GM12878 (cell line): ENCODE results near the gene KMT2E. TPM values are rescaled to one million over a fixed set of nuclear protein-coding genes. Genes with fewer than 3 reads are reported as not detected.

Source experiments
- CEBPB ChIP-seq, 2 experiments: fragments of 150-350 bp in 1 of 2; IDR thresholded peaks; 2 replicates each; pipeline ENCODE4 v1.6.1; 2012 to 2014; ENCODE audit warnings: low read depth in 2 of 2, low read length in 2 of 2, borderline replicate concordance in 1 of 2, inconsistent platforms in 1 of 2
- FOS ChIP-seq: IDR thresholded peaks from 3 replicates; pipeline ENCODE4 v1.6.1; 2011; ENCODE audit warnings: borderline replicate concordance; ENCODE audit not compliant: insufficient read length; ENCODE audit errors: extremely low read depth
- FOXK2 ChIP-seq: fragments of 450-650 bp; IDR thresholded peaks from 2 replicates; pipeline ENCODE4 v1.6.1; 2017; ENCODE audit warnings: mild to moderate bottlenecking, moderate library complexity
- FOXM1 ChIP-seq: IDR thresholded peaks from 2 replicates; pipeline ENCODE4 v1.6.1; 2012; ENCODE audit warnings: low read depth, mild to moderate bottlenecking, inconsistent platforms, low read length, moderate library complexity
- IRF4 ChIP-seq: IDR thresholded peaks from 2 replicates; pipeline ENCODE4 v1.6.1; 2011; ENCODE audit warnings: low read depth, low read length
- NR2C2 ChIP-seq: IDR thresholded peaks from 2 replicates; pipeline ENCODE4 v1.6.1; 2011; ENCODE audit warnings: borderline replicate concordance, low read depth; ENCODE audit not compliant: control insufficient read depth, insufficient read length
- RFX5 ChIP-seq: IDR thresholded peaks from 2 replicates; pipeline ENCODE4 v1.6.1; 2011; ENCODE audit warnings: low read depth, low read length, improper control_type of control experiment
- SUPT20H ChIP-seq: IDR thresholded peaks from 2 replicates; pipeline ENCODE4 v1.6.1; 2011; ENCODE audit warnings: low read depth, mild to moderate bottlenecking, low read length, moderate library complexity, borderline replicate concordance; ENCODE audit not compliant: control insufficient read depth
- TCF12 ChIP-seq: IDR thresholded peaks from 2 replicates; pipeline ENCODE4 v1.6.1; 2011; ENCODE audit warnings: low read depth, mild to moderate bottlenecking, low read length
- WRNIP1 ChIP-seq: IDR thresholded peaks from 2 replicates; pipeline ENCODE4 v1.6.1; 2011; ENCODE audit warnings: low read depth, low read length, improper control_type of control experiment, borderline replicate concordance
- ZBED1 ChIP-seq: IDR thresholded peaks from 2 replicates; pipeline ENCODE4 v1.6.1; 2016; ENCODE audit warnings: borderline replicate concordance
- polyA plus RNA-seq, 11 experiments: library from polyadenylated mRNA; depleted of rRNA in 4 of 11; unstranded in 6 of 11; stranded (reverse) in 5 of 11; fragments of >200 nt; fragmentation: Nextera tagmentation in 4 of 11; fragmentation: Illumina TruSeq in 1 of 11; extraction: Ambion mirVana in 4 of 11; extraction: Trizol in 1 of 11; gene quantifications; 1 replicate in 1 of 11; 2 replicates in 10 of 11; pipeline versions ENCODE4 v1.2.1 to v1.2.3, GENCODE V29; 2011 to 2016; ENCODE audit warnings: inconsistent platforms in 2 of 11, missing spikeins in 2 of 11, low read depth in 1 of 11
- total RNA-seq, 4 experiments: library from RNA; depleted of rRNA in 3 of 4; stranded (reverse); fragments of >200 nt in 3 of 4; fragmentation: Illumina TruSeq in 1 of 4; extraction: Trizol in 1 of 4; gene quantifications; 2 replicates each; pipeline versions ENCODE4 v1.2.1 to v1.2.3, GENCODE V29; 2013 to 2021
- TF ChIP-seq, protein P1 (sequence below): fragments of 450-650 bp; IDR thresholded peaks from 2 replicates; pipeline ENCODE4 v1.6.1; 2018; ENCODE audit warnings: mild to moderate bottlenecking, low read depth, moderate library complexity; ENCODE audit not compliant: partially characterized antibody
- TF ChIP-seq, protein P2 (sequence below): IDR thresholded peaks from 2 replicates; pipeline ENCODE4 v1.6.1; 2012; ENCODE audit warnings: low read depth, low read length, improper control_type of control experiment
- TF ChIP-seq, protein P3 (sequence below): fragments of 450-650 bp; IDR thresholded peaks from 2 replicates; pipeline ENCODE4 v1.6.1; 2017; ENCODE audit warnings: antibody characterized with exemption, mild to moderate bottlenecking, moderate library complexity

The KMT2E gene
- total and polyA plus RNA-seq, 10 of the 15 experiments (the other 5 are each of a cell fraction or from before 2014, with no cell fraction given) = 13.2 to 68.1 (median 34.1) TPM

DNA sequence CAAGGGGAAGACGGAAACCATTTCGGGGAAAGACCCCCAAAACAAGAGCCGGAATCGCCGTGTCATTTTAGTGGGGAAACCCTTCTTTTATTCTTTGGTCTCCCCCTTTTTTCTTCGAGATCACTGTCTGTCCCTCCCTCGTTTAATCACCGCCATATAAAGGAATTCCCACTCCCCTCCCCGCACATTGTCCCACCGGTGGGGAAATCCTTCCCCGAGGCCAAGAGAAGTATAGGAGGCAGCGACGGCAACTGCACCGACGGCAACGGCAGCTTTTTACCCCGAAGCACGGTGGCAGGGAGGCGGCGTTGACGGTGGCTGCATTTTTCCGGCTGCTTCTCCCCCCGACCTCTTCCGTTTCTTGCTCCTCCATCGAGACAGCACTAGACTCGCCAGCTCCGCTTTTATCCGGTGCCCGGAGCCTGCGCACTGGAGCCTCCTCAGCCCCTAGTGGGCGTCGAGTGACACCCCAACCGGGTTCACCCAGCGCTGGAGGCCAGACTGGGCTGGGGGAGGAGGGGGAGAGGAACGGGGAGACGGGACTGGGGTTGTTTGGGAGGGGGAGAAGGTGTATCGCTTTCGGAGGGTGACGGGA lies 687 bp upstream of the KMT2E start (continued):
- TF ChIP-seq, protein P1, sequence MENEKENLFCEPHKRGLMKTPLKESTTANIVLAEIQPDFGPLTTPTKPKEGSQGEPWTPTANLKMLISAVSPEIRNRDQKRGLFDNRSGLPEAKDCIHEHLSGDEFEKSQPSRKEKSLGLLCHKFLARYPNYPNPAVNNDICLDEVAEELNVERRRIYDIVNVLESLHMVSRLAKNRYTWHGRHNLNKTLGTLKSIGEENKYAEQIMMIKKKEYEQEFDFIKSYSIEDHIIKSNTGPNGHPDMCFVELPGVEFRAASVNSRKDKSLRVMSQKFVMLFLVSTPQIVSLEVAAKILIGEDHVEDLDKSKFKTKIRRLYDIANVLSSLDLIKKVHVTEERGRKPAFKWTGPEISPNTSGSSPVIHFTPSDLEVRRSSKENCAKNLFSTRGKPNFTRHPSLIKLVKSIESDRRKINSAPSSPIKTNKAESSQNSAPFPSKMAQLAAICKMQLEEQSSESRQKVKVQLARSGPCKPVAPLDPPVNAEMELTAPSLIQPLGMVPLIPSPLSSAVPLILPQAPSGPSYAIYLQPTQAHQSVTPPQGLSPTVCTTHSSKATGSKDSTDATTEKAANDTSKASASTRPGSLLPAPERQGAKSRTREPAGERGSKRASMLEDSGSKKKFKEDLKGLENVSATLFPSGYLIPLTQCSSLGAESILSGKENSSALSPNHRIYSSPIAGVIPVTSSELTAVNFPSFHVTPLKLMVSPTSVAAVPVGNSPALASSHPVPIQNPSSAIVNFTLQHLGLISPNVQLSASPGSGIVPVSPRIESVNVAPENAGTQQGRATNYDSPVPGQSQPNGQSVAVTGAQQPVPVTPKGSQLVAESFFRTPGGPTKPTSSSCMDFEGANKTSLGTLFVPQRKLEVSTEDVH = no peak
- TF ChIP-seq, protein P2, sequence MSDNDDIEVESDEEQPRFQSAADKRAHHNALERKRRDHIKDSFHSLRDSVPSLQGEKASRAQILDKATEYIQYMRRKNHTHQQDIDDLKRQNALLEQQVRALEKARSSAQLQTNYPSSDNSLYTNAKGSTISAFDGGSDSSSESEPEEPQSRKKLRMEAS = peak; percentile 38
- TF ChIP-seq CEBPB (IDR thresholded peaks at IDR 0.05; ENCODE audit: borderline replicate concordance in 1 of 2, low read depth in 2 of 2, low read length in 2 of 2) = no peak
- no peak for TF ChIP-seq ZBED1
- TF ChIP-seq FOS = no peak
- no peak for TF ChIP-seq SUPT20H
- TF ChIP-seq WRNIP1 = no peak
- no peak for TF ChIP-seq IRF4
- no peak for TF ChIP-seq NR2C2
- no peak for TF ChIP-seq TCF12
- TF ChIP-seq, protein P3, sequence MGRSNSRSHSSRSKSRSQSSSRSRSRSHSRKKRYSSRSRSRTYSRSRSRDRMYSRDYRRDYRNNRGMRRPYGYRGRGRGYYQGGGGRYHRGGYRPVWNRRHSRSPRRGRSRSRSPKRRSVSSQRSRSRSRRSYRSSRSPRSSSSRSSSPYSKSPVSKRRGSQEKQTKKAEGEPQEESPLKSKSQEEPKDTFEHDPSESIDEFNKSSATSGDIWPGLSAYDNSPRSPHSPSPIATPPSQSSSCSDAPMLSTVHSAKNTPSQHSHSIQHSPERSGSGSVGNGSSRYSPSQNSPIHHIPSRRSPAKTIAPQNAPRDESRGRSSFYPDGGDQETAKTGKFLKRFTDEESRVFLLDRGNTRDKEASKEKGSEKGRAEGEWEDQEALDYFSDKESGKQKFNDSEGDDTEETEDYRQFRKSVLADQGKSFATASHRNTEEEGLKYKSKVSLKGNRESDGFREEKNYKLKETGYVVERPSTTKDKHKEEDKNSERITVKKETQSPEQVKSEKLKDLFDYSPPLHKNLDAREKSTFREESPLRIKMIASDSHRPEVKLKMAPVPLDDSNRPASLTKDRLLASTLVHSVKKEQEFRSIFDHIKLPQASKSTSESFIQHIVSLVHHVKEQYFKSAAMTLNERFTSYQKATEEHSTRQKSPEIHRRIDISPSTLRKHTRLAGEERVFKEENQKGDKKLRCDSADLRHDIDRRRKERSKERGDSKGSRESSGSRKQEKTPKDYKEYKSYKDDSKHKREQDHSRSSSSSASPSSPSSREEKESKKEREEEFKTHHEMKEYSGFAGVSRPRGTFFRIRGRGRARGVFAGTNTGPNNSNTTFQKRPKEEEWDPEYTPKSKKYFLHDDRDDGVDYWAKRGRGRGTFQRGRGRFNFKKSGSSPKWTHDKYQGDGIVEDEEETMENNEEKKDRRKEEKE = peak; percentile 74
- no peak for TF ChIP-seq FOXM1
- TF ChIP-seq FOXK2 = no peak
- no peak for TF ChIP-seq RFX5
